CD1c-positive myeloid dendritic cell (primary cell): ENCODE measurements around the gene FBXL5.

Experiments
- DNase-seq: peaks from one replicate; pipeline ENCODE4 v3.0.0-alpha.2; 2016; ENCODE audit errors: extremely low spot score

FBXL5 gene

GRCh38 chr4:15558561-15558960 is 96.6 kb downstream of the FBXL5 start:
- no peak for DNase-seq

DNA sequence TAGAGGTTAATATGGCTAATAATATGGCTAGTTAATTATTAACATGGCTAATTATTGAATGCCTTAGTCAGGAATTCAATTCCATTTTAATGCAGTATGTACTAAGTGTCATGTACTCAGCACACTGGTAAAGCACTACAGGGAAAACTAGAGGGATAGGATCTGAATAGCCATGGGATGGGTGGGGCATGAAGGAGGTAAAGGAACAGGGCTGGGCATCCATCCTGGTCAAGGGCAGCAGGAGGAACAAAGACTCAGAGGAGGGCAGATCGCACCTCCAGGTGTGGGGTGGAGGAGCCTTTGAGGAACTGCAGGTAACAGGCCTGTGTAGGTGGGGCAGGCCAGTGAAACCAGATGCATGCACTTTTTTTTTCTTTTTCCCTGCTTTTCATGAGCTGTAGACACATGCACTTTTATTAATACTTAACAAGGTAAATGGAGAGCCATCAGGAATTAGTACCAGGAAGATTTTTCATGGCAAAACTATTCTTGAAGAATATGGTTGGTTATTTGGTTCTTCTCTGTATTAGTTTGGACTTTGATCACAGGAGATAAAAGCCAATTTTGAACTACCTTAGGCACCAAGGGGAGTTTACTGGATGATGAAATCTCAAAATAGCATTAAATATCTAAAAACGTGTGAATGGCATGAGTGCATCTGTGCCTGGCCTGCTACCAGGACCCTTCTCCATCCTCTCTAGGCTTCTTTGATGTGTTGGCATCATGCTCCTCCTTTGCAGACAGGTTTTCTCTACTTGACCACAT is 97.2 kb downstream of the FBXL5 start:
- no peak for DNase-seq

GRCh38 chr4:15556511-15557092 is 98.6 kb downstream of the FBXL5 start:
- no peak for DNase-seq
